Activated T-helper 9 cell treated with anti-CD3 and anti-CD28 coated beads, Interleukin-2, amount 50 U/mL, for 16 hours (primary cell): Measurements from ENCODE around the gene STAMBPL1.

ENCODE experiments used
- DNase-seq: peaks from one replicate; pipeline ENCODE4 v3.0.0-alpha.2; 2020; ENCODE audit warnings: low read depth

The STAMBPL1 gene

DNA sequence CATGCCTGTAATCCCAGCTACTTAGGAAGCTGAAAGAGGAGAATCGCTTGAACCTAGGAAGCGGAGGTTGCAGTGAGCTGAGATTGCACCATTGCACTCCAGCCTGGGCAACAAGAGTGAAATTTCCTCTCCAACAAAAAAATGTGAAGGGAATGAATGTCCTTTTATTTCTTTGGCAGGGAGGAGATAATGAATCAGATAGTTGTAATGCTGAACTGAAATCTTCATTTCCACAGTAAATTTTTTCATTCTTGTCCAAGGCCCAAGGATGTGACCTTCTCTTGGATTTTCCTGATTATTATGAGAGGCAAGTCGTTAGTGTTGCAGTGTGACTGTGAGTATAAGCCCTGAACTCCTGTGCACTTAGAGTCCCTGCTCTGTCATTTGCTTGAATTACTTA lies 13.6 kb downstream of the STAMBPL1 start:
- DNase-seq = no peak

DNA sequence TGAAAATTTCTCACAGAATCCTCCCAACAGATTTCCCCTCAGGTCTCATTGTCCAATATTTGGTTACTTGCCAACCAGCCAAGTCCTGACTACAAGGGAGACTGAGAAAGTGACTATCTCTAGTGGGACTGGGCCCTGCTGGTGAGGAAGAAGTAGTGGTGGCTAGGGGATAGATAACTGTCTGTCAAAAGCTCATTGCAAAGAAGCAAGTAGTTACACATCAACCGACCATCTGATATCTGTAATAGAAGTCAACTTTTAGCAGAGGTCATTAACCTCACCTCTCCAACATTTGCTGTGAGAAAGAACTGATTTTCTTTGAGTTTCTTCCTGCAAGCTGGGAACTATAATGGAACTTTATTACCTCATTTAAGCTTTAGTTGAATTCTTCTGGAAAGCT lies 15.2 kb downstream of the STAMBPL1 start:
- no peak for DNase-seq

DNA sequence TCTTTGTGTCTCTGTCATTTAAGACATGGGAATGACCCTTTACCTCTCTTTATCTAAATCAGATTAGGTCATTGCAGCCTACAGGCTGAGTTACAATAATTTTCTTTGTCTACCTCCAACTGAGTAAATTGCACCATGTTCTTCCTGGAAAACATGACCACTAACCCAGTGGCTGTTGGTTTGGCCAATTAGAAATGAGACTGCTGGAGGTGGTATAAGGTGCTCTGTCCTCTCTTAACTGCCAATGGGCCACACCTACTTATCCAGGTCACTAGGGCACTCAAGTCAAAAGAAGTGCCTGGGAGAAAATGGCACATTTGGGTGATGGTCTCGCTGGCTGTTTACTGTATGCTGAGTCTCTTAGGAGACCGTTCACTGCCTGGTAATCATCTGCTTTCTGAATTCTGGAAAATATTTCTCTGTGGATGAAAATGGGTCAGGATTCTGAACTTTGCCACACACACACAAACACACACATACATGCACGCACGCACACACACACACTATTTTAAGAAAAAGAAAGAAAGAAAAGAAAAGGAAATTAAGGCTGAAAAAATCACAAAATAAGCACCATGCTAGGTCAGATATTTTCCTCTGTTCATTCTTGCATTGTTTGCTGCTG lies 16.4 kb downstream of the STAMBPL1 start:
- DNase-seq = no peak

DNA sequence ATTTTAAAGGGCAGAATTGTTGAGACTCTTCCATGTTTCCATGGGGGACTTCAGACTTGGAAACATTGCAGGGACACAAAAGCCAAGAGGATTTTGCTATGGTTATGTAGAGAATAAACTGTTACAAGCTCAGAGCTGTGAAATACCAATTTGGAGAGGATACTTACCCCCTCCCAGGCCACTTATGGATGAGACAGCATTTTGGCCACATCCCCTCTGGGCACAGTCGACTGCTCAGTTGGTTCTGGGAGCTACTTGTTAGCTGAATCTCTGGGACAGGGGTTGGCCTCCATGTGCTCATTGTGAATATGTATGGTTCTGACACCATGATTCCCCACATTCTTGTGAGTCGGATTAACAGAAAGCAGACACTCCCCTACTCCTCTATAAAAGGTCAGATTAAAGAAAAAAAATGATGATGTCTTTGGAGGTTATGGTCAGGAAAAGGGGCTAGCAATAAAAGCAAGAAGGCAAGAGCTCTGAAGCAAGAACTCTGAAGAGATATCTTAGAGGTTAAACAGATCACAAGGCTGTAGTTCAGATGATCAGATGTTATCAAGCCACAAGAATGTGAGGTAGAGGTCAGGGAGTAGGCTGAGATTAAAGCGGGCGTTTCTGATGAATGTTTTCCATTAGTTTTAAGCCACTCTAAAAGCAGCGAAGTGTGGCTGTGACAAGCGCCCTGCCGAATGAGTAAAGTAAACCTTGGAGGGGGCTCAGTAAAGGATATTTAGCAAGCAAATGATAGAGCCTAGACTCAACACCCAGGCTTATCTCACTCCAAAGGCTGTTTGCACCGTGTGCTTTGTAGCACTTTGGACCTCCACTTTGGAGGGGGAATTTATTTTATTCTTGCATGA lies 17.2 kb downstream of the STAMBPL1 start:
- DNase-seq = no peak

DNA sequence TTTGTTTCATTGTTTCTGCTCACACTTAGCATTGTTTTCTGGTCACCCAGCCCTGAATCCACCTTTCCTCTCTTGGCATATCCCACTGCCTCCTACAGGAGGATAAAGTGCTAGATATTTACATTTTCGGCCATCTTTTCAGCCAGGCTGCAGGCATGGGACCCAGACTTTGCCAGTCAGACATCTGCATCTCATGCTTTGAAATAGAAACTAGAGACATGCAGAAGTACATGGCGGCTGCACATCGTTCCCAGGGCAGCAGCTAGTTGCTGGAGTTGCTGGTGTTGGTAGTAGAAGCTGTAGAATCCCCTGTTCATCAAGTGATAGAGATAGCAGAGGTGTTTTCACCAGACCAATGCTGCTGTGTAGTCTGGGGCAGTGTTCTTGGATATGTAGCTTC lies 18.7 kb downstream of the STAMBPL1 start:
- no peak for DNase-seq

DNA sequence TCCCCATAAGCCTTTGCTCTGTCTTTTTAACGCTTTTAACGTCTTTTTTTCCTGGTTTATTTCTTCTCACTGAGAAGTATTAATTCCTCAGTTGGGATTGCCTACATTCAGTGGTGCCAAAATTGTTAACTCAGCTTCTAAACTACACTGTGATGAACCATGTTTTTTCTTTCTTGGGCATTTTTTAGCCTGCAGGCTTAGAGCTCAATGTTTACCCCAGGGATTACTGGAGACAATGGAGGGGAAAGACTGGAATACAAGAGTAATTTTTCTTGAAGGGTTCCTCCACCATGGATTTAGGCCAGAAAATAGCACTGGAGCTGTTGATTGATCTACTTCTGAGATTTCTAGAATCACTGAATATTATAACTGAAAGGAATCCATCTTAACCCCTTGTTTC lies 19.8 kb downstream of the STAMBPL1 start:
- no peak for DNase-seq

DNA sequence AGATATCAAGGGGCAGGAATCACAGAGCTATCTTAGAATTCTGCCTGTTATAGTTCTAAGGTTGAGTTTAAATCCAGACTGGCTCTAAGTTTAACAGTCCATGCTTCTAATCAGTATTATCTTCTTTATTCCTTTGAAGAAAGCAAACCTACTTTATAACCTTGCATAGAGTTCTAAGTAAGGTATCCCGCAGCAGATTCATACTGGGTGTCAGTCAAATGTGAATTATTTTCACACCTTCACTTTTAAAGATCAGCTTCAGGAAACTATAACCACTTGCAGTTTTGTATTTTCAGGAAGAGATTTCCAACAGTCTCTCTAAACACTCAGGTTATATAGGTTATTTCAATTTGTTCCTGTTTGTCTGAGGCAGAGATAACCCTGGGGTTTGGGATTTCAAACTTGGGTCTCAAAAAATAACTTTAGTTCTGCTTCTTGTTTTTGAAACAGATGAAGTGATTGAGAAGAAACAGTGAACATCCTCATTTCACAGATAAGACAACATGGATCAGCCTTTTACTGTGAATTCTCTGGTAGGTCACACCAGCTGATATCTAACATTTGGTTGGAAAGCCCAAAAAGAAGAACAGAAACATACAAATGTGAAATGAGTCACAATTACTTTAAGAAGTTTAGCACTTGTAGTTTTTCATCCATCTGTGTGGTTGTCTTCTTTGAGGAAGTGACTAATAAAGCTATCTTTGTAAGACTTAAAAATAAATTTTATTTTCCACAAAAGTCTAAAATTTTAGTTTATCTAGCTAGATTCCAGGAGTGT lies 21.4 kb downstream of the STAMBPL1 start:
- no peak for DNase-seq

DNA sequence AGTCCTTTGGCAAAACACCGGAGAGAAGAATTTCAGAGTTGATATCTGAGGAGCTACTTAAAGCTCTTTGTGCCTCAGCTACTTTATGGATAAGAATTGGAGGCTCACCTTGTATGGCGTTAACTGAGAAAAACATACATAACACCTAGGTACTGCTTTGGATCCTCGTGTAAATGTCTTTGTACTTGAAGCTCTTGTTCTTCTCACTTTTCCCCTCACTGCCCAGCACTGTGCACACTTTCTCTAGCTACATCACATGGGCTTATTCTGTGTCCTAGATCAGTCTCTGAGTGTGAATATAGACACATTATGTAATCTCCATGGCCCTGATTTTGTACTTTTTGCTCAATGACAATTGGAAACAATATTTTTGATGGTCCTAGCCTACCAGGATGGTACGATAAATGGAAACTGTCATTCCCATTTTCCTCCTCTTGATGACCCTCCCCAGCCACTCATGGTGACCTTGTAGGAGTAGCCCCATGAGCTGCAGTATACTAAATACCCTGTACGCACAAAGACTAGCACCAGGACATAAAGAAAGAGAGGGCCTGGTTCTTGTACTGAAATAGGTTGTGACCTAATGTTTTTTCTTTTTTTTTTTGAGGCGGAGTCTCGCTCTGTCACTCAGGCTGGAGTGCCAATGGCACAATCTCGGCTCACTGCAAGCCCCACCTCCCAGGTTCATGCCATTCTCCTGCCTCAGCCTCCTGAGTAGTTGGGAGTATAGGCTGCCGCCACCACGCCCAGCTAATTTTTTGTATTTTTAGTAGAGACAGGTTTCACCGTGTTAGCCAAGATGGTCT lies 22.1 kb downstream of the STAMBPL1 start:
- no peak for DNase-seq

DNA sequence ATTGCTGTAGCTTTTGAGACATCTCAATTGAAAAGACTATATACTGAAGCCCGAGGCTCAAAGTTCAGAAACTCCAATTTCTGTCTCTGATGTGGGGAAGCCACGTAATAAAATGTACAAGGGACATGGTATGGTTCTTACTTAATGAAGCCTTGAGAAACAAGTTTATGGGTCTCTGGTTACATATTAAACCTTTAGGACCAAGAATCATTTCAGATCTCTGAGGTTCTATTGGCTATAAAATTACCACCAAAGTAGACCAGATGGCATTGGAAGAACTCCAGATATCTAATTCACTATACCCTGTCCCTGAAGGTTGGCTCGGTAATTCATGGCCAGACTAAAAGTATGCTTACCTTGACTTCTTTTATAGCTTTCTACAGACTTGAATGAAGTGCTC lies 23.7 kb downstream of the STAMBPL1 start:
- no peak for DNase-seq

DNA sequence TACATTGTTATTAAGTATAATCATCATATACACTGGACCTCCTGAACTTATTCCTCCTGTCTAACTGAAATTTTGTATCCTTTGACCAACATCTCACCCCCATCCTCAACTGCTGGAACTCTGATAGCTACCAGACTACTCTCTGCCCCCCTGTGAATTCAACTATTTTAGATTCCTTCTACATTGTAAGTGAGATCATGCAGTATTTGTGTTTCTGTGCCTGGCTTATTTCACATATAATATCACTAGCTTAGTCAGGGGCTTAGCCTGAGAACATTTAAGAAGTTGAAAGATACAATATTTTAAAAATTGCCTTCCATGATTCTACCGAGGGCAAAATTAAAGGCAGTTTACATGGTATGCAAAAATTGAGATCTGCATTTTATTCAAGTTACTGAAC lies 26.9 kb downstream of the STAMBPL1 start:
- no peak for DNase-seq

DNA sequence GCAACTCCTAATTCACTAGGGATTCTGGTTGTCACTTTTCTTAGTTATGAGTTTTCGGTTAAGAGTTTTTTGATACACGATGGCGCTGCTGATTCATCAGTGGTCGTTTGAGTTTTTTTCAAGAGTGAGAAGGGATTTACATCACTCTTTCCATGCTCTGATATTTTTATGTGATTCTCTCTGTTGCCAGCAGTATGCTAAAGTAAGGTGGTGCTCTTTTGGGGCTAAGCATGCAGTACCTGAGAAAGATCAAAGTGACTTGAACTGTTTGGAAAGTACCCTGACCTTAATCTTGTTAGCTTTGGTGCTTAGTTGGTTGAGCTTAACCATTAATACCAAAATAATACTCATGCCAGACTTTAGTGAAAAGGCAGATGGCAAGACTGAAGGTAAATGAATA lies 28.1 kb downstream of the STAMBPL1 start:
- DNase-seq = no peak

DNA sequence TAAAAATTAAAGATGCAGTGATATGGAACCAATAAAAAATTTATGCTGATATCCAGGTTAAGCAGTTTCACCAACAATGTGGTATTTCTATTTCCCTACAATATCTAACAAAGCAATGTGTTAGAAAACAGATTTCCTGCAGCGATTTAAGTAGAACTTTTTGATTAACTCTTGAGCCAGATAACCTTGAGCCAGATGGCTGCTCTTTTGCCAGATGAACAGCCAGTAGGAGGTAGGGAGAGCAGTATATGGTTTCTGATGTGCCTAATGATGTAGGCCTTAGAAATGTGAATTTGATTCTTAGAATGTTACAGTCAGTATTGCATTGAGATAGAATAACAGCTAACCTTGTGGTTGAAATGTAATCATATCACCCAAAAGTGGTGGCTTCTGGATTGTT lies 31.1 kb downstream of the STAMBPL1 start:
- no peak for DNase-seq

DNA sequence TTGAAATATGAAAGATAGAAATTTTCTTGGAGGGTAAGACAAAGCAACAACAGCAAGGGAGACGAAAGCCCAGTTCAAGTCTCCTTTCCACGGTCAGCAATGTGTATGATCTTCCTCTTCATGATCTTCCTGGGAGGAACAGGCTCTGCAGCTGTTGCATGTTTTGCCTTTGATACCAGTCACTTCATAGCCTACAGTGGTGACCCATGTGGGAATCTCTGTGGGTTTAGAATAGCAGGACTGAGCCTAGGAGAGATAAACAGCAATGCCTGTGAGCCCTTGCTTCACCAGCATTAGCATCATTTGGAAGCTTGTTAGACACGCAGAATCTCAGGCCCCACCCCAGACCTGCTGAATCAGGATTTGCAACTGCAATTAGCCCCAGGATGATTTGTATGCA lies 31.8 kb downstream of the STAMBPL1 start:
- DNase-seq = no peak

DNA sequence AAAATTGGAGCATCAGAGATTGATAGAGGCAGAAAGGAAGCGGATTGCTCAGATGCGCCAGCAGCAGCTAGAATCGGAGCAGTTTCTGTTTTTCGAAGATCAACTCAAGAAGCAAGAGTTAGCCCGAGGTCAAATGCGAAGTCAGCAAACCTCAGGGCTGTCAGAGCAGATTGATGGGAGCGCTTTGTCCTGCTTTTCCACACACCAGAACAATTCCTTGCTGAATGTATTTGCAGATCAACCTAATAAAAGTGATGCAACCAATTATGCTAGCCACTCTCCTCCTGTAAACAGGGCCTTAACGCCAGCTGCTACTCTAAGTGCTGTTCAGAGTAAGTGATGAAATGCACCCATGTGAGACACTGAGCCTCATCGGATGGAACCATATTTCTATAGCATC lies 33.1 kb downstream of the STAMBPL1 start:
- no peak for DNase-seq

DNA sequence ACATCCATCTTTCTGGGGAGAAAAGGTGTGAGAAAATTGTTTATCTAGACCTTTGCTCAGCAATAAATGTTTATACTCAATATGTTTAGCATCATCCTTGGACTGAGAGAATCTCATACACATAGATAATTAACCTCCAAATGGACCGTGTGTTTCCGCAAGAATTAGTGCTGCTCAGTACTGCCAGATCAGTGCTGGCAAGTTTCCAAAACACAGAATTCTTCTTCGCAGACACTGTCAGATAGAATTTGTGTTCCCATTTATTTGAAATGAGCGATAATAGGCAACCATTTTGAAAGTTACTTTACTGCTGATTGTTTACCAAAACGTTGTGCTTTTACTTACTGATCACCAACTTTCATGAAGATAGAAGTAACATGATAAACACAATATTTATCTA lies 33.7 kb downstream of the STAMBPL1 start:
- no peak for DNase-seq

DNA sequence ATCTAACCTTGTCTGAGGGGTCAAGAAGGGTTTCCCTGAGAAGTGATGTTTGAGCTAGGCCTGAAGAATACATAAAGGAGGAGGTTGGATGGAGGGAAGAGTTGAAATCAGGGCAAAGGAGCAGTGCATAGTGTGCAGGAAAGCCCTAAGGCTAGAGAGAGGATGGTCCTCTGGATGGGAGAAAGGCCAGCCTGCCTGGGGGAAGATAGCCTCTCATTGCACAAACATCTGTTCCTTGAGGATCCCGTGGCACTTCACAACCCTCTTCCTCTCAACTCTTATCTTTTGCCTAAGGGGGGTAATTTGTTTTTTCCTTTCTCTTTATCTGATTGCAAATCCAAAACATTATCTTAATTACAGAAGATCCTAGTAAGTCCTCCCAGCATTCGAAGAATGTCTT lies 35.7 kb downstream of the STAMBPL1 start:
- DNase-seq = no peak

DNA sequence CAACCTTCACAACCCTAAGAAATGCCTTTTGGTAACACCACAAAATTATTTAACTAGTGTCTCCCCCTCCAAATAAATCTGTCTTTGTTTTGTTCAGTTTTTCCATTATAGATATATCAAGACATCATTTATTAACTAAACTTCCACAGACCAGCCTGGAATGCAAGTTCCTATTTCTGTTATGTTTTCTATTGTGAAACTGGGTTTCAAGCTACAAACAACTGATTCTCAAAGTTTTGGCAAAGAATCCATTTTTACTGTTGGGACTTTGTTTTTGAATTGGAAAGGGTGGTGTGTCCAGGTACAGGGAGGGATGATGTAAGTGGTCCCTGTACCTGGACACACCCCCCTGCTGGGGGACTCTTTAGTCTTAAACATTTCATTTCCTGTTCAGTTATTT lies 36.2 kb downstream of the STAMBPL1 start:
- DNase-seq = no peak

DNA sequence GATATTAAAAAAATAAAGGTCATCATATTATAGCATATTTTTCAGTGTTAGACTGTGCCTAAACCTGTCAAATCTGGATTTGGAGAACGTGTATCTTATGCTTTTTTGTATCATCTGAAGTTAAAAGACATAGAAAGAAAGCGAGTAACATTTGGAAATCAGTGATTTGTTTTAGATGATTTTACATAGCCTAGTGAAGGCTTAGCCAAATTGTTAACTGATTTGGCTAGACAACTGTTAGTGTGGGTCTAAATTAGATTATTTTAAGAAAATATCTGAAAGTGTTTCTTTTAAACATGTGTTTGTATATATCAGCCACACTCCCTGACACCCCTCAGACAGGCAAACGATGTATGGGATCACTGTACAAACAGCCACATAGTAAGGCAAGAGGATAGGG lies 36.9 kb downstream of the STAMBPL1 start:
- DNase-seq = no peak

DNA sequence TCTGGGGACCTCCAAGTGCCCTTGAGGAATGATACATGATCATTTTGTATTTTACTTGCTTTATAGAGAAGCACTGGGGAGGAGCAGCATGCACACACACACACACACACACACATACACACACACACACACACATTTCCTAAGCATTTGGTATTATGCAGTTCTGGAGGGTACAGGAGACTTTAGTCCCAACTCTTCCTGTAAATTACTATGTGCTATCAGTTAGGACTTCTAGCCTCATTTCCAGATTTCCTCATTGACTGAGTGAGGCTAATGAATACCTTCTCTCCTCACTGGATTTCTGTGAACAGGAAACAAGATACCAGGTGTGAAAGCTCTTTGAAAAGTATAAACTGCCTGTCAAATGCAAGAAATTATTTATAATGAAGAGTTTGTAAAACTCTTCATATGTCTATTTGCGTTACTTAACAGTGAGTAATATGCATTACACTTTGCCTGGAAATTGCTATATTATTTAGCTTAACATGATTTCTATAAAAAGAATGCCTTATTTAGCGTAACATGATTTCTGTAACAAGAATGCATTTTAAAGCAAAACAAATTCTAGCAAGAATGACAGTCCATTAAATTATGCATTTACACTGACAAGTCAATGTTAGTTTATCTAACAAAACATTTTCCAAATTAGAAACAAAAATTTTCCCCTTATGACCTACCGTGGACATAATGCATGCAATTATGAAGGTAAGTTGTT lies 38.3 kb downstream of the STAMBPL1 start:
- no peak for DNase-seq

DNA sequence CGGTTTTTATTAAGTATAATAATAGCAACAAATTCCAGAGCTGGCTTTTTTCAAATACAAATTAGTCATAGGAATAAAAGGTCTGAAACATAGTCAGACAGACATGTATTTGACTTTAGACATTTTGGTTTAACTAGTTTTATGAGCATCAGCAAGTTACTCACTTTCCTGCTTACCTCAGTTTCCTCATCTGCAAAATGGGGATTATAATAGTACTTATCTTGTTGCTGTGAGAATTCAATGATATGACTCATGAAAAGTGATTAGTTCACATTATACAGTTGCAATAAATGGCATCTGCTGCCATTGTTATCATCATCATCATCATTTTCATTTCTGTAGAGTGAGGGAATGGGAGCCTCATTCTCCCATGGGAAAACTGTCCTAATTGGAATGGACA lies 39.0 kb downstream of the STAMBPL1 start:
- DNase-seq = no peak

DNA sequence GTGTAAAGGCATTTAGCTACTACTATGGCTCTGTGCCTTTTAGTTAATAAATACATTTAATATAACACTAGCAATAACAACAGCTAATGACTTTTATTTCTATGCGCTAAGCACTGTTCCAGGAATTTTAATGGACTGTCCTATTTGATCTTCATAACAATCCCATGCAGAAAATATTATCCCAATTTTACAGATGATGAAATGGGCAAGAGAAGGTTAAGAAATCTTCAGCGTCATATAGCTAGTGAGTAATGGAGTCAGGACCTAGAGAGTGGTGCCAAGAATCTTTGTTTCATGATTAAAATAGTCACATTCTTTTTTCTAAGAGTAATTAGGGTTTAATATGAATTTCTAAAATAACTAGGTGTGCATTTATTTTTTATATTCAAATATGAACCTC lies 40.2 kb downstream of the STAMBPL1 start:
- DNase-seq = no peak
